GM19328 (cell line): ENCODE data around the gene PDIA5.

Experiments used
- ATAC-seq: cut with Tn5 transposase; IDR thresholded peaks from one replicate; pipeline ENCODE4 v1.9.1; 2021; ENCODE audit warnings: mild to moderate bottlenecking, moderate library complexity; ENCODE audit not compliant: unreplicated experiment

PDIA5 gene

DNA sequence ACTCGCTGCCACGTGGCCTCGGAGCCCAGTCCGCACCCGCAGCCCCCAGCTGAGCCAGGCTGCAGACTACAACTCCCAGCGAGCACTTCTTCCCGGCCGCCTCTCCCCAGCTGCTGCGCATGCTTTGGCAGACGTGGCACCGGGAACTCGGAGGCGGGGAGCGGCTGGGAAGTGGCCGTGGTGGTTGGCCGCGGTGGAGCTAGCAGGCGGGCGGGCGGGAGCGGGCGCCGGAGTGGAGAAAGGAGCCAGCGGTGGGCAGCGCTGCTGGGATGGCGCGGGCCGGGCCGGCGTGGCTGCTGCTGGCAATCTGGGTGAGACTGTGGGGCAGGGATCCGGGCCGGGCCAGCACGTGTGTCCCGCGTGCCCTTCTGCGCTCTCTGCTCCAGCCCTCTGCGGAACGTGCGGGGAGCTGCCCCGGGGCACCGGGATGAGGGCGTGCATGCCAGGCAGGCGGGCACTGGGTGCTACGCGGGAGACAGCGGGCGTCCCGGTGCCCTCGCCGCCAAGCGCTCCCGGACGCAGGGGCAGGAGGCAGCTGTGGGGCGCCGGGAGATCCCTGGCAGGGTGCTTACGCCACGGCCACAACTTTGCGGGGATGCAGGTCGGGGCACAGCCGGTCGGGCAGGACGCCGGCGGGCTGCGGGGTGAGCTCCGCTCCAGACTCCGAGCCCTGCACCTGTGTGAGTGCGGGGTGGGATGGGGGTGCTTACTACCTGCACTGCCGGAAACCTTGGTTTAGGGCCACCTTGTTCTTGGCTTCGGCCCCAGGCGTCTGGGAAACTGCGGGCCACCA lies at the start of gene PDIA5:
PDIA5 (plus strand) TSS at position 130 of the 793 bp plus-strand sequence; CDS start at position 270, 140 bp downstream.
- peak; percentile 90 for ATAC-seq

- ATAC-seq: no peak
Observed at GRCh38 chr3:123018683-123019082, 48.1 kb upstream of the PDIA5 start.

GRCh38 chr3:123019161-123019560 lies 47.7 kb upstream of the PDIA5 start:
- ATAC-seq: no peak

- ATAC-seq: no peak
Observed at GRCh38 chr3:123019591-123019990, 47.2 kb upstream of the PDIA5 start.

GRCh38 chr3:123020709-123021108 lies 46.1 kb upstream of the PDIA5 start:
- no peak for ATAC-seq

DNA sequence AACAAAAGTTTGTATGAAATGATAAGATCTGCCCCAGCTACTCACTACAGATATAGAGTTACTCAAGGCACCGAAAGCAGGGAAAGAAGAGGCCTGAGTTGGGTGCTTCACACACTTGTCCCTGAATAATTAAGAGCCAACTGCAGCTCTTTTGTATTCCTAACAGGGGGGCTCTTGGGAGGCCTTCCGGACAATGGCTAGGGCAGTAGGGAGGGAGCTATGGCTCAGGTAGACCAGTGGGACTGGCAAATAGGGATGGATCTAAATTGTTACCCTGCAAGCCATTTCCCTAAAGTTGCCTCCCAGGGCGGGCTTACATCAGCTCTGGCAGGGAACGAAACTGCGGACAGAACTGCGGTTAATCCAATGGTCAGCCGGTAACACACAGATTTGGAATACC lies 45.4 kb upstream of the PDIA5 start:
- no peak for ATAC-seq

- ATAC-seq: no peak
Observed at GRCh38 chr3:123021996-123022510, 44.8 kb upstream of the PDIA5 start.

GRCh38 chr3:123024056-123024455 lies 42.8 kb upstream of the PDIA5 start:
- ATAC-seq: no peak

- no peak for ATAC-seq
Observed at GRCh38 chr3:123025642-123026521, 40.9 kb upstream of the PDIA5 start.

DNA sequence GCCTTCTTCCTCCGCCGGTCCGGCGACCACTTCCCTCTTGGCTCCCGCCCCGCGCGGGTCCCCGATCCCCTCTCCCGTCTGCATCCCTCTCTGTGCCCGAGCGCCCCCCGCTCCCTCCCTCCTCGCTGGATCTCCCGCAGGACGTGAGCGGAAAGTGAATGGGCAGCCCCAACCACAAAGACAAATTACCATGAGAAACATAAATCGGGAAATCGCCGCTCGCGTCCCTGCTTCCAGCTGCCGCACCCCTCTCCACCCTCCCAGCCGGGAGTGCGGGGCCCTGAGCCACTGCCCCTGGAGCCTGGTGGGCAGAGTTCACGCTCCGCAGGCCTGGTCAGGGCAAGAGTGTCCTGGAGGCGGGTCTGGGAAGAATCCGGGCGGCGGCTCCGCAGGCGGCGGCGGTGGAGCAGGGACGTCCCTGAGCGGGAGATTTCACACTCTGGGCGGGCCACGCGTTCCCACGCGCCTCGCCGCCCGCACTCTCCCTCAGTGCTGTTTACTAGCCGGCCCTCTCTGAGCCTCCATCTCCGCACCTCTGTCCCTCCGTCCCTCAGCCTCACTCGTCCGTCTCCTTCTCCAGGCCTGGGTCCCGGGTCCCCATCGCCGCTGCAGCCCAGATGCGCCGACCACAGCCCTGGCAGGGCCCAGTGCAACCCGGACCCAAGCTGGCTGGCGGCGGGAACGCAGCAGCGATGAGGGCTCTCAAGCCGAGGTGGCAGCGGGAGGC lies 40.1 kb upstream of the PDIA5 start:
- ATAC-seq: no peak

DNA sequence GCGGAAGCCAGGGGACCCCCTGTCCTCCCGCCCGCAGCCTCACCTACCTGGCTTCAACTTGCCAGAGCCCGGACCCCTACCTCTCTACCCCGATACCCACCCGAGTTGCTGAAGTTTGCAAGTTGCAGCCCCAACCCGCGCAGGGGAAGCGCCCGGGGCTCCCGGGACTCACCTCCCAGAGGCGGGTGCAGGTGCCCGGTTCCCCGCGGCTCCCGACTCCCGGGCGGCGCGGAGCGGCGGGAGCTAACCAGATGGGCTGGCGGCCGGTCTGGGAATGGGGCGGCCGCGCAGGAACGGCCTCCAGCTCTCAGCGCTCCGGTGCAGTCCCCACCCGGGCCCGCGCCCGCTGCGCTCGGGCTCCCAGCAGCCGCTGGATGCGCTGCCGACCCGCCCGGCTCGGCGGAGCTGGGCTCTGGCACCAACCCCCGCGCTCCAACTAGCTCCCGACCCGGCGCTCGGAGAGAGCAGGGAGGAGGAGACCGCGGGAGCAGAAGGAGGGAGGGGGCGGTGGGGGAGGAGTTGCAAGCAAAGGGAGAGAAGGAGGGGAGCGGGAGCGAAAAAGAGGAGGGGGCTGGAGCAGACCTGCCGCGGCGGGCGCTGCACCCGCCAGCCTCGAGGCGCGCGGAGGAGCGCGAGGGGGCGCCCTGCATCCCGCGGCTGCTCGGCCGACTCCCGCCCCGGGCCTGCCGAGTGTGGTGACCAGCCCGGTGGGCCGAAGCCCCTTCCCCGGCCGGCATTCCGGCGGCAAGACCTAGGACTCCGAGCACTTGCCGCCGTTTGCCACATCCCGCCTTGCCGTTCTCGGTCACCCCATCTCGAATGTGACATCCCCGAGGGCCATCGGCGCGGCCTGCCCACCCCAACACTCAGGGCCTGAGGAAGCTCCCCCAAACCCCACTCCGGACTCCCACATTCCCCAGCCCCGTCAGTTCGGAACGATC lies 39.3 kb upstream of the PDIA5 start, which contains the start of gene SEMA5B:
SEMA5B (minus strand) TSS at position 472 of the 941 bp plus-strand sequence. CDS start 66,500 bp downstream, outside the sequence.
- ATAC-seq: no peak

- ATAC-seq: no peak
Observed at GRCh38 chr3:123028233-123028828, 38.5 kb upstream of the PDIA5 start.

DNA sequence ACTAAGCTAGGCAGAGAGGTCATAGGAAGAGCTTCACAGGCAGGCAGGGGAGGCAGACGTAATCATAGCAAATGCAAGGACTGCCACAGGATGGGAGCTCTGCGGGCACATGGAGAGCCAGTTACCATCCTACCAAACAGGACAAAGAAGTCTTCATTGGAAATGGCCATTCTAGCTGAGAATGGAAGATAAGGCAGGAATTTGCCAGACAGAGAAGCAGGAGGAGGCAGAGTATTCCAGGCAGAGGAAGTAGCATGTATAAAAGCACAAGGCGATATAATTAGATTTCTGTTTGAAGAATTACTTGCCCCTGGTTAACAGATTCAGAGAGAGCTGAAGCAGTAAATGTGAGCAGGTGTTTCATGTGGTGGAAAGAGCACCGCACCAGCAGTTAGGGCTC lies 35.8 kb upstream of the PDIA5 start:
- ATAC-seq: no peak

GRCh38 chr3:123032057-123032456 lies 34.8 kb upstream of the PDIA5 start:
- no peak for ATAC-seq

- no peak for ATAC-seq
Observed at GRCh38 chr3:123034120-123034519, 32.7 kb upstream of the PDIA5 start.

DNA sequence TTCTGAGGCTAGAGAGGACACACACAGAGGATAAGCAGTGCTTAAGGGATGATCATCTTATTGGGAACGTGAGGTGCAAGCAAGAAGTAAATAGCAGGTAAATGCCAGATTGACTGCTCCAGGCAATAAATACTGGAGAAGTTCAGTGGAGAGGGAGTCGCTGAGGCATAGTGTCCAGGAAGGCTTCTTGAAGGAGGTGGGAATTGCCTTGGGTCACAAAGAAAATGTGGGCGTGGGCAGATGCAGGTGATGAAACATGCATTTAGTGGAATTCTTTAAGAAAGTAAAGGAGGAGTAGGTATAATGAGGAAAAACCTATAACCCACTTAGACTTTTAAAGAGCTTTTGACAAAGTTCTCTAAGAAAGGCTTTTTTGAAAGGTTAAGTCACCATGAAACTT lies 31.8 kb upstream of the PDIA5 start:
- no peak for ATAC-seq

- ATAC-seq: no peak
Observed at GRCh38 chr3:123036352-123037014, 30.3 kb upstream of the PDIA5 start.

GRCh38 chr3:123037015-123037375 lies 29.8 kb upstream of the PDIA5 start:
- no peak for ATAC-seq

DNA sequence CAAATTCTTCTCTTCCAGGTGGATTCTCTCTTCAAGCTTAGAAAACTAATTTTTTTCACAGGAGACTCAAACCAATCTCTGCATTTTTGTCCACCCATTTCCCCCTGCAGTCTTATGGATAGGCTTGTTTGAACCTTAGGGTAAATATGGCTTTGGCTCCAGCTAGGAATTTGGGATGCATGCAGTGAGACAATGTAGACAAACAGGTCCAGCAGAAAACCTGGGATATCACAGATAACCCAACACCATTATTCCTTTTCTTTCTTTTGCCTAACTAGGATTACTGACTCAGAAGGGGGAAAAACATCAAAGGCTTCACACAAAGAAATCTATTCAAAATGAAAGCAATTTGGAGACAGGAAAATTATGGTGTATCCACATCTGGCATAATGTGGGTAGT lies 28.1 kb upstream of the PDIA5 start:
- no peak for ATAC-seq
